GM12878 (cell line): ENCODE data around the gene MICALL1. TPM values are rescaled to one million over a fixed set of nuclear protein-coding genes. Genes with fewer than 3 reads are reported as not detected.

ENCODE experiments used
- CHD2 ChIP-seq: IDR thresholded peaks from 2 replicates; pipeline ENCODE4 v1.6.1; 2011; ENCODE audit warnings: low read depth, low read length, improper control_type of control experiment, borderline replicate concordance
- CTCF ChIP-seq, 3 experiments: IDR thresholded peaks in 2 of 3; conservative IDR thresholded peaks in 1 of 3; 2 replicates each; pipeline ENCODE4 v1.5.1; 2011; ENCODE audit warnings: low read depth in 3 of 3, low read length in 3 of 3, mild to moderate bottlenecking in 3 of 3, control low read depth in 2 of 3, moderate library complexity in 2 of 3, inconsistent platforms in 1 of 3, mixed read lengths in 1 of 3; ENCODE audit not compliant: control insufficient read depth in 2 of 3, insufficient read depth in 1 of 3; ENCODE audit errors: extremely low read depth in 1 of 3
- ETV6 ChIP-seq, 2 experiments: fragments of 450-650 bp in 1 of 2; IDR thresholded peaks in 1 of 2; conservative IDR thresholded peaks in 1 of 2; 2 replicates each; pipeline ENCODE4 v1.6.1; 2014; ENCODE audit warnings: antibody characterized with exemption in 1 of 2, borderline replicate concordance in 1 of 2, low read depth in 1 of 2, mild to moderate bottlenecking in 1 of 2, moderate library complexity in 1 of 2
- GATAD2B ChIP-seq: fragments of 450-650 bp; conservative IDR thresholded peaks from 2 replicates; pipeline ENCODE4 v1.6.1; 2017; ENCODE audit warnings: low read depth, mild to moderate bottlenecking, moderate library complexity
- HDGF ChIP-seq: fragments of 450-650 bp; IDR thresholded peaks from 2 replicates; pipeline ENCODE4 v1.6.1; 2016; ENCODE audit warnings: antibody characterized with exemption
- IKZF1 ChIP-seq: fragments of 450-650 bp; conservative IDR thresholded peaks from 2 replicates; pipeline ENCODE4 v1.6.1; 2017; ENCODE audit warnings: antibody characterized with exemption, mild to moderate bottlenecking
- IKZF2 ChIP-seq, 2 experiments: fragments of 450-650 bp; IDR thresholded peaks; 2 replicates each; pipeline ENCODE4 v1.6.1; 2017; ENCODE audit warnings: mild to moderate bottlenecking in 2 of 2, moderate library complexity in 2 of 2
- IRF4 ChIP-seq: IDR thresholded peaks from 2 replicates; pipeline ENCODE4 v1.6.1; 2011; ENCODE audit warnings: low read depth, low read length
- NBN ChIP-seq: fragments of 450-650 bp; IDR thresholded peaks from 2 replicates; pipeline ENCODE4 v1.6.1; 2016
- NR2F1 ChIP-seq: fragments of 450-650 bp; conservative IDR thresholded peaks from 2 replicates; pipeline ENCODE4 v1.6.1; 2017; ENCODE audit warnings: mild to moderate bottlenecking
- PKNOX1 ChIP-seq: fragments of 450-650 bp; IDR thresholded peaks from 2 replicates; pipeline ENCODE4 v1.6.1; 2016; ENCODE audit warnings: mild to moderate bottlenecking
- RB1 ChIP-seq: fragments of 450-650 bp; formaldehyde crosslinking; IDR thresholded peaks from 2 replicates; pipeline ENCODE4 v1.6.1; 2017; ENCODE audit warnings: mild to moderate bottlenecking, borderline replicate concordance
- RELA ChIP-seq: fragments of 450-650 bp; IDR thresholded peaks from 2 replicates; pipeline ENCODE4 v1.8.0; 2014; ENCODE audit warnings: borderline replicate concordance; ENCODE audit not compliant: partially characterized antibody
- SMARCA5 ChIP-seq: fragments of 450-650 bp; IDR thresholded peaks from 2 replicates; pipeline ENCODE4 v1.6.1; 2017; ENCODE audit warnings: mild to moderate bottlenecking
- SRF ChIP-seq, 2 experiments: IDR thresholded peaks; 2 replicates each; pipeline ENCODE4 v1.6.1; 2011; ENCODE audit warnings: low read depth in 2 of 2, low read length in 2 of 2, mild to moderate bottlenecking in 1 of 2, moderate library complexity in 1 of 2
- SUZ12 ChIP-seq: fragments of 200-600 bp; sonication (generic); IDR thresholded peaks from one replicate; pipeline ENCODE4 v1.6.1; 2018; ENCODE audit warnings: antibody characterized with exemption, mild to moderate bottlenecking; ENCODE audit not compliant: unreplicated experiment
- YBX1 ChIP-seq: fragments of 450-650 bp; IDR thresholded peaks from 2 replicates; pipeline ENCODE4 v1.6.1; 2016; ENCODE audit warnings: antibody characterized with exemption
- ZNF207 ChIP-seq: fragments of 450-650 bp; IDR thresholded peaks from 2 replicates; pipeline ENCODE4 v1.6.1; 2014; ENCODE audit warnings: antibody characterized with exemption, mild to moderate bottlenecking, borderline replicate concordance
- ZNF217 ChIP-seq: fragments of 450-650 bp; IDR thresholded peaks from 2 replicates; pipeline ENCODE4 v1.6.1; 2017; ENCODE audit warnings: antibody characterized with exemption, mild to moderate bottlenecking
- ZNF384 ChIP-seq: IDR thresholded peaks from 2 replicates; pipeline ENCODE4 v1.6.1; 2012; ENCODE audit warnings: low read depth, mild to moderate bottlenecking, low read length, improper control_type of control experiment, borderline replicate concordance
- ZNF622 ChIP-seq: fragments of 450-650 bp; IDR thresholded peaks from 2 replicates; pipeline ENCODE4 v1.6.1; 2017; ENCODE audit warnings: mild to moderate bottlenecking, inconsistent platforms
- ZZZ3 ChIP-seq: IDR thresholded peaks from 2 replicates; pipeline ENCODE4 v1.6.1; 2011; ENCODE audit warnings: low read depth; ENCODE audit not compliant: control insufficient read depth, insufficient read length
- polyA plus RNA-seq, 11 experiments: library from polyadenylated mRNA; depleted of rRNA in 4 of 11; unstranded in 6 of 11; stranded (reverse) in 5 of 11; fragments of >200 nt; fragmentation: Nextera tagmentation in 4 of 11; fragmentation: Illumina TruSeq in 1 of 11; extraction: Ambion mirVana in 4 of 11; extraction: Trizol in 1 of 11; gene quantifications; 1 replicate in 1 of 11; 2 replicates in 10 of 11; pipeline versions ENCODE4 v1.2.1 to v1.2.3, GENCODE V29; 2011 to 2016; ENCODE audit warnings: inconsistent platforms in 2 of 11, missing spikeins in 2 of 11, low read depth in 1 of 11
- total RNA-seq, 4 experiments: library from RNA; depleted of rRNA in 3 of 4; stranded (reverse); fragments of >200 nt in 3 of 4; fragmentation: Illumina TruSeq in 1 of 4; extraction: Trizol in 1 of 4; gene quantifications; 2 replicates each; pipeline versions ENCODE4 v1.2.1 to v1.2.3, GENCODE V29; 2013 to 2021

The MICALL1 gene
- total and polyA plus RNA-seq, 10 of the 15 experiments (the other 5 are each of a cell fraction or from before 2014, with no cell fraction given), result 0.72 to 30.7 (median 7.8) TPM

- 0 out of 2 replicates have a peak, but pooled peaks have one; percentile 38 for TF ChIP-seq CHD2
- peak; percentile 79 for TF ChIP-seq SMARCA5
- 0 out of 4 replicates have a peak, but pooled peaks of 1 of the 2 experiments have one; percentile 10 for TF ChIP-seq SRF (IDR thresholded peaks at IDR 0.05; ENCODE audit: low read depth in 2 of 2, low read length in 2 of 2)
- TF ChIP-seq ZZZ3, result no peak
- TF ChIP-seq SUZ12, result no peak
- TF ChIP-seq ZNF622, result no peak
- TF ChIP-seq HDGF, result peak; percentile 92
- TF ChIP-seq NR2F1, result peak; percentile 51
- TF ChIP-seq RELA, result peak; percentile 40
- TF ChIP-seq ZNF207, result 0 out of 2 replicates have a peak, but pooled peaks have one; percentile 51
- no peak for TF ChIP-seq YBX1
- peak; percentile 70 for TF ChIP-seq IKZF1
- TF ChIP-seq NBN, result 0 out of 2 replicates have a peak, but pooled peaks have one; percentile 33
- 0 out of 2 replicates have a peak, but pooled peaks have one; percentile 8 for TF ChIP-seq PKNOX1
- peak; percentile 29 to 30; a peak in 1 of 4 replicates for TF ChIP-seq IKZF2 (IDR thresholded peaks at IDR 0.05)
- TF ChIP-seq GATAD2B, result peak; percentile 76; the same call in 1 of the 2 replicates
- no peak for TF ChIP-seq ZNF384
- TF ChIP-seq ZNF217, result no peak
- peak; percentile 98; a peak in 5 of 6 replicates for TF ChIP-seq CTCF (IDR thresholded peaks at IDR 0.05 in 2 of 3, conservative IDR thresholded peaks at IDR 0.05 in 1 of 3; ENCODE audit: control insufficient read depth in 2 of 3, extremely low read depth in 1 of 3, insufficient read depth in 1 of 3, low read depth in 3 of 3, low read length in 3 of 3)
- TF ChIP-seq ETV6 (conservative IDR thresholded peaks at IDR 0.05 in 1 of 2, IDR thresholded peaks at IDR 0.05 in 1 of 2; ENCODE audit: borderline replicate concordance in 1 of 2, low read depth in 1 of 2), result no peak
- peak; percentile 38; the same call in 1 of the 2 replicates for TF ChIP-seq RB1
- peak; percentile 48; the same call in 1 of the 2 replicates for TF ChIP-seq IRF4
These were observed 27.7 kb downstream of the MICALL1 start (continued) for GRCh38 chr22:37933711-37934376.
